Measurements from ENCODE around the gene UPK3A.

UPK3A gene

GRCh38 chr22:45317551-45318167 is 32.9 kb downstream of the UPK3A start:
- Histone ChIP-seq H2AK5ac (ENCODE audit: low read length) (no peak overlapping the region), H2BK15ac (replicated peaks; ENCODE audit: low read depth) (no peak overlapping the region), H3K27me3 (ENCODE audit: insufficient read depth, low read length, poor library complexity) (no peaks in the 10 kb centered on the region), H3K4me3 (ENCODE audit: low read length) (no peak overlapping the region), H3K4me2 (ENCODE audit: low read length) (no peak overlapping the region), H3K56ac (ENCODE audit: low read length) (no peak overlapping the region), H3K4ac (ENCODE audit: low read depth, low read length) (no peak overlapping the region), H3K36me3 (ENCODE audit: control insufficient read depth, insufficient read depth, low read length) (no peaks in the 10 kb centered on the region), H3K79me1 (ENCODE audit: low read length) (peaks cover 18% of the 10 kb centered on the region), H3K9ac (ENCODE audit: low read length) (no peak overlapping the region), H4K8ac (ENCODE audit: low read depth, low read length) (no peak overlapping the region), H4K5ac (ENCODE audit: low read length) (no peak overlapping the region), H3K23ac (ENCODE audit: low read length) (no peak overlapping the region), H3K79me2 (ENCODE audit: control insufficient read depth, insufficient read depth, low read length) (peaks cover 29% of the 10 kb centered on the region), H2BK120ac (ENCODE audit: low read depth, low read length) (no peak overlapping the region), H3K4me1 (ENCODE audit: control insufficient read depth, low read depth, low read length) (peaks cover 5% of the 10 kb centered on the region), H2BK5ac (ENCODE audit: low read length) (no peak overlapping the region), H3K27ac (ENCODE audit: low read depth, low read length) (no peak overlapping the region), H3K18ac (ENCODE audit: low read length) (no peak overlapping the region)
- DNase-seq, result peak; percentile 72
- WGBS (ENCODE audit: extremely low coverage, insufficient coverage, low lambda C conversion rate), result no CpG with 5 or more reads among the region's 19 CpGs

- no peak overlapping the region for H3K23ac ChIP-seq (ENCODE audit: low read length)
- H3K4ac ChIP-seq (ENCODE audit: low read depth, low read length), result no peak overlapping the region
- H3K79me1 ChIP-seq (ENCODE audit: low read length), result peaks cover 18% of the 10 kb centered on the region
- no peak overlapping the region for H3K4me2 ChIP-seq (ENCODE audit: low read length)
- no peak overlapping the region for H3K27ac ChIP-seq (ENCODE audit: low read depth, low read length)
- no peak overlapping the region for H3K56ac ChIP-seq (ENCODE audit: low read length)
- H2AK5ac ChIP-seq (ENCODE audit: low read length), result no peak overlapping the region
- H3K9ac ChIP-seq (ENCODE audit: low read length), result no peak overlapping the region
- H4K8ac ChIP-seq (ENCODE audit: low read depth, low read length), result no peak overlapping the region
- H4K5ac ChIP-seq (ENCODE audit: low read length), result no peak overlapping the region
- DNase-seq, result peak; percentile 87
- H3K36me3 ChIP-seq (ENCODE audit: control insufficient read depth, insufficient read depth, low read length), result no peaks in the 10 kb centered on the region
- no CpG with 5 or more reads among the region's 8 CpGs for WGBS (ENCODE audit: extremely low coverage, insufficient coverage, low lambda C conversion rate)
- no peak overlapping the region for H3K4me3 ChIP-seq (ENCODE audit: low read length)
- peaks cover 5% of the 10 kb centered on the region for H3K4me1 ChIP-seq (ENCODE audit: control insufficient read depth, low read depth, low read length)
- H3K79me2 ChIP-seq (ENCODE audit: control insufficient read depth, insufficient read depth, low read length), result peaks cover 29% of the 10 kb centered on the region
- no peak overlapping the region for H2BK5ac ChIP-seq (ENCODE audit: low read length)
- no peak overlapping the region for H3K18ac ChIP-seq (ENCODE audit: low read length)
- no peak overlapping the region for H2BK120ac ChIP-seq (ENCODE audit: low read depth, low read length)
- H3K27me3 ChIP-seq (ENCODE audit: insufficient read depth, low read length, poor library complexity), result no peaks in the 10 kb centered on the region
- H2BK15ac ChIP-seq (replicated peaks; ENCODE audit: low read depth), result no peak overlapping the region
Measured at GRCh38 chr22:45318168-45318557, 33.4 kb downstream of the UPK3A start.

- Histone ChIP-seq H3K27ac (ENCODE audit: low read depth, low read length) (no peak overlapping the region), H3K79me2 (ENCODE audit: control insufficient read depth, insufficient read depth, low read length) (peaks cover 29% of the 10 kb centered on the region), H2BK120ac (ENCODE audit: low read depth, low read length) (no peak overlapping the region), H3K18ac (ENCODE audit: low read length) (no peak overlapping the region), H2AK5ac (ENCODE audit: low read length) (no peak overlapping the region), H4K8ac (ENCODE audit: low read depth, low read length) (no peak overlapping the region), H3K4me3 (ENCODE audit: low read length) (no peak overlapping the region), H3K4me2 (ENCODE audit: low read length) (no peak overlapping the region), H2BK15ac (replicated peaks; ENCODE audit: low read depth) (no peak overlapping the region), H3K23ac (ENCODE audit: low read length) (no peak overlapping the region), H3K79me1 (ENCODE audit: low read length) (peaks cover 18% of the 10 kb centered on the region), H3K4ac (ENCODE audit: low read depth, low read length) (no peak overlapping the region), H3K4me1 (ENCODE audit: control insufficient read depth, low read depth, low read length) (peaks cover 4% of the 10 kb centered on the region), H4K5ac (ENCODE audit: low read length) (no peak overlapping the region), H2BK5ac (ENCODE audit: low read length) (no peak overlapping the region), H3K27me3 (ENCODE audit: insufficient read depth, low read length, poor library complexity) (no peaks in the 10 kb centered on the region), H3K56ac (ENCODE audit: low read length) (no peak overlapping the region), H3K36me3 (ENCODE audit: control insufficient read depth, insufficient read depth, low read length) (no peaks in the 10 kb centered on the region), H3K9ac (ENCODE audit: low read length) (no peak overlapping the region)
- no CpG with 5 or more reads among the region's 12 CpGs for WGBS (ENCODE audit: extremely low coverage, insufficient coverage, low lambda C conversion rate)
- DNase-seq, result peak; percentile 48
Measured at GRCh38 chr22:45318558-45319323, 34.0 kb downstream of the UPK3A start.

GRCh38 chr22:45319324-45319685 is 34.6 kb downstream of the UPK3A start:
- Histone ChIP-seq H2BK15ac (replicated peaks; ENCODE audit: low read depth) (no peak overlapping the region), H3K56ac (ENCODE audit: low read length) (no peak overlapping the region), H3K27ac (ENCODE audit: low read depth, low read length) (no peak overlapping the region), H3K4me1 (ENCODE audit: control insufficient read depth, low read depth, low read length) (peaks cover under 1% of the 10 kb centered on the region), H3K4me2 (ENCODE audit: low read length) (no peak overlapping the region), H2BK5ac (ENCODE audit: low read length) (no peak overlapping the region), H3K79me1 (ENCODE audit: low read length) (peaks cover 18% of the 10 kb centered on the region), H3K4ac (ENCODE audit: low read depth, low read length) (no peak overlapping the region), H2AK5ac (ENCODE audit: low read length) (no peak overlapping the region), H3K4me3 (ENCODE audit: low read length) (no peak overlapping the region), H4K8ac (ENCODE audit: low read depth, low read length) (no peak overlapping the region), H3K18ac (ENCODE audit: low read length) (no peak overlapping the region), H3K79me2 (ENCODE audit: control insufficient read depth, insufficient read depth, low read length) (peaks cover 28% of the 10 kb centered on the region), H3K9ac (ENCODE audit: low read length) (no peak overlapping the region), H3K23ac (ENCODE audit: low read length) (no peak overlapping the region), H2BK120ac (ENCODE audit: low read depth, low read length) (no peak overlapping the region), H3K36me3 (ENCODE audit: control insufficient read depth, insufficient read depth, low read length) (no peaks in the 10 kb centered on the region), H3K27me3 (ENCODE audit: insufficient read depth, low read length, poor library complexity) (no peaks in the 10 kb centered on the region), H4K5ac (ENCODE audit: low read length) (no peak overlapping the region)
- WGBS (ENCODE audit: extremely low coverage, insufficient coverage, low lambda C conversion rate), result no CpG with 5 or more reads among the region's 5 CpGs
- DNase-seq, result peak; percentile 27

- no peak overlapping the region for H3K27ac ChIP-seq (ENCODE audit: low read depth, low read length)
- peaks cover 22% of the 10 kb centered on the region for H3K79me2 ChIP-seq (ENCODE audit: control insufficient read depth, insufficient read depth, low read length)
- no peak overlapping the region for H3K4ac ChIP-seq (ENCODE audit: low read depth, low read length)
- no peak overlapping the region for H2AK5ac ChIP-seq (ENCODE audit: low read length)
- H3K18ac ChIP-seq (ENCODE audit: low read length), result no peak overlapping the region
- no peak overlapping the region for H3K23ac ChIP-seq (ENCODE audit: low read length)
- H3K4me1 ChIP-seq (ENCODE audit: control insufficient read depth, low read depth, low read length), result no peaks in the 10 kb centered on the region
- H3K4me3 ChIP-seq (ENCODE audit: low read length), result no peak overlapping the region
- H3K36me3 ChIP-seq (ENCODE audit: control insufficient read depth, insufficient read depth, low read length), result no peaks in the 10 kb centered on the region
- peaks cover 15% of the 10 kb centered on the region for H3K79me1 ChIP-seq (ENCODE audit: low read length)
- WGBS (ENCODE audit: extremely low coverage, insufficient coverage, low lambda C conversion rate), result no CpG with 5 or more reads among the region's 9 CpGs
- DNase-seq, result no peak
- H3K27me3 ChIP-seq (ENCODE audit: insufficient read depth, low read length, poor library complexity), result no peaks in the 10 kb centered on the region
- H3K56ac ChIP-seq (ENCODE audit: low read length), result no peak overlapping the region
- H2BK120ac ChIP-seq (ENCODE audit: low read depth, low read length), result no peak overlapping the region
- no peak overlapping the region for H4K5ac ChIP-seq (ENCODE audit: low read length)
- H3K9ac ChIP-seq (ENCODE audit: low read length), result no peak overlapping the region
- H2BK5ac ChIP-seq (ENCODE audit: low read length), result no peak overlapping the region
- H4K8ac ChIP-seq (ENCODE audit: low read depth, low read length), result no peak overlapping the region
- H2BK15ac ChIP-seq (replicated peaks; ENCODE audit: low read depth), result no peak overlapping the region
- no peak overlapping the region for H3K4me2 ChIP-seq (ENCODE audit: low read length)
Measured at GRCh38 chr22:45320357-45320976, 35.7 kb downstream of the UPK3A start.

All from mesendoderm (in vitro differentiated cells).